Fibroblast of lung (primary cell): Measurements from ENCODE around the gene TMEM72. TPM values are rescaled to one million over a fixed set of nuclear protein-coding genes. Genes with fewer than 3 reads are reported as not detected.

Source experiments
- DNase-seq, 2 donors: peaks; one replicate each; pipeline versions ENCODE4 v3.0.0 to v3.0.0-alpha.2; 2010; ENCODE audit warnings: low read depth in 2 of 2
- H2AFZ ChIP-seq: 2 replicates; pipeline ENCODE4 v1.5.1; 2012; ENCODE audit warnings: low read length, control low read depth, inconsistent platforms
- H3K27ac ChIP-seq: 2 replicates; pipeline ENCODE4 v1.5.1; 2011; ENCODE audit warnings: low read length, control low read depth; ENCODE audit not compliant: insufficient read depth
- H3K27me3 ChIP-seq: 2 replicates; pipeline ENCODE4 v1.5.1; 2011; ENCODE audit warnings: mild to moderate bottlenecking, low read length; ENCODE audit not compliant: control insufficient read depth, insufficient read depth
- H3K36me3 ChIP-seq: 2 replicates; pipeline ENCODE4 v1.5.1; 2011; ENCODE audit warnings: low read length; ENCODE audit not compliant: control insufficient read depth, insufficient read depth
- H3K4me1 ChIP-seq: 2 replicates; pipeline ENCODE4 v1.5.1; 2011; ENCODE audit warnings: low read length; ENCODE audit not compliant: control insufficient read depth, insufficient read depth; ENCODE audit errors: extremely low read depth
- H3K4me2 ChIP-seq: 2 replicates; pipeline ENCODE4 v1.5.1; 2011; ENCODE audit warnings: low read length, control low read depth; ENCODE audit not compliant: insufficient read depth; ENCODE audit errors: extremely low read depth
- H3K4me3 ChIP-seq, 4 experiments: fragments of 200-600 bp in 1 of 4; sonication (generic) in 1 of 4; replicated peaks in 1 of 4; 2 replicates each; pipeline ENCODE4 v1.5.1; 2011 to 2016; ENCODE audit warnings: low read length in 4 of 4, low read depth in 3 of 4, mild to moderate bottlenecking in 3 of 4, control low read depth in 2 of 4, inconsistent platforms in 1 of 4, mixed read lengths in 1 of 4; ENCODE audit not compliant: insufficient read depth in 1 of 4; ENCODE audit errors: control extremely low read depth in 1 of 4
- H3K79me2 ChIP-seq: 2 replicates; pipeline ENCODE4 v1.5.1; 2012; ENCODE audit warnings: mild to moderate bottlenecking, low read length, inconsistent platforms; ENCODE audit not compliant: control insufficient read depth, insufficient read depth
- H3K9ac ChIP-seq: 2 replicates; pipeline ENCODE4 v1.5.1; 2011; ENCODE audit warnings: mild to moderate bottlenecking, low read length, control low read depth; ENCODE audit not compliant: insufficient read depth
- H3K9me3 ChIP-seq: 2 replicates; pipeline ENCODE4 v1.5.1; 2012; ENCODE audit warnings: low read depth, low read length; ENCODE audit not compliant: control insufficient read depth, insufficient read depth
- H4K20me1 ChIP-seq: 2 replicates; pipeline ENCODE4 v1.5.1; 2011; ENCODE audit warnings: low read length; ENCODE audit not compliant: control insufficient read depth, insufficient read depth; ENCODE audit errors: extremely low read depth
- CTCF ChIP-seq, 2 donors: IDR thresholded peaks in 1 of 2; conservative IDR thresholded peaks in 1 of 2; 1 replicate in 1 of 2; 2 replicates in 1 of 2; pipeline ENCODE4 v1.5.1; 2011 to 2012; ENCODE audit warnings: low read length in 2 of 2, control low read depth in 1 of 2, inconsistent platforms in 1 of 2, low read depth in 1 of 2, mild to moderate bottlenecking in 1 of 2
- EZH2 ChIP-seq: IDR thresholded peaks from 2 replicates; pipeline ENCODE4 v1.5.1; 2012; ENCODE audit warnings: low read length, control low read depth, mild to moderate bottlenecking; ENCODE audit errors: missing control alignments
- polyA plus RNA-seq, 2 donors: library from polyadenylated mRNA; depleted of rRNA in 1 of 2; stranded (reverse) in 1 of 2; unstranded in 1 of 2; fragments of >200 nt; gene quantifications; 2 replicates each; pipeline ENCODE4 v1.2.1, GENCODE V29; 2011 to 2012; ENCODE audit warnings: missing spikeins in 1 of 2
- total RNA-seq: library from RNA; depleted of rRNA; stranded (reverse); fragments of >200 nt; gene quantifications from 2 replicates; pipeline ENCODE4 v1.2.1, GENCODE V29; 2014

Gene TMEM72
- total and polyA plus RNA-seq, 2 donors (not counting 1 experiment from before 2014, with no cell fraction given): not detected

DNA sequence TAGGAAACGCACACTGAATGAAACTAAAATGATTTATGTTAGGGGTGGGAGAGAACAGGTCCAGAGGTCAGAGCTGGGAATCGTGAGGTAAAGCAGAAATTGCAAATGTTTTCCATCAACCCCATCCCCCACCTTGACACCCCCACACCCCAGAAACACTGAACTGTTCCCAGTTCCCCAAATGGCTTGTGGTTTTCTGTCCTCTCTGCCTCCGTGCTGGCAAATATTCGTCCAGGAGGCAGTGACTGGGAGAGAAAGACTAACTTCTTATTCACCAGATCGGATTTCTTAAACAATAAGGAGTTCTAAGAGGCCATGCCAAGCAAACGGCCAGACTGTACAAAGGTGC is 47.7 kb downstream of the TMEM72 start:
- H3K4me3 ChIP-seq: peak overlapping the region; percentile 67 to 90 (median 77)
- no peaks in the 10 kb centered on the region for H3K9me3 ChIP-seq
- DNase-seq: no peak
- peaks cover 7% of the 10 kb centered on the region for H3K4me1 ChIP-seq
- H2AFZ ChIP-seq: no peak overlapping the region
- peak overlapping the region; percentile 85 for H3K4me2 ChIP-seq
- no peaks in the 10 kb centered on the region for H3K36me3 ChIP-seq
- H3K27ac ChIP-seq: no peak overlapping the region
- TF ChIP-seq EZH2: no peak
- TF ChIP-seq CTCF (conservative IDR thresholded peaks at IDR 0.05 in 1 of 2, IDR thresholded peaks at IDR 0.05 in 1 of 2; ENCODE audit: low read depth in 1 of 2, low read length in 2 of 2): no peak
- no peaks in the 10 kb centered on the region for H4K20me1 ChIP-seq
- H3K9ac ChIP-seq: peak overlapping the region; percentile 38
- no peaks in the 10 kb centered on the region for H3K79me2 ChIP-seq
- no peaks in the 10 kb centered on the region for H3K27me3 ChIP-seq

GRCh38 chr10:44959247-44960087 is 48.3 kb downstream of the TMEM72 start, which contains the start of gene RASSF4:
TSS of gene RASSF4 (plus strand) at chr10:44959802. CDS start at chr10:44970203, 10,401 bp downstream.
- Histone ChIP-seq H3K4me2 (peak within 1 kb of the TSS; percentile 90), H2AFZ (peak within 1 kb of the TSS; percentile 94), H3K36me3 (no peaks in the 10 kb centered on the region), H3K4me1 (peaks cover 10% of the 10 kb centered on the region), H3K9me3 (no peaks in the 10 kb centered on the region), H3K27me3 (no peaks in the 10 kb centered on the region), H3K27ac (peak within 1 kb of the TSS; percentile 56), H3K9ac (peak within 1 kb of the TSS; percentile 79), H3K79me2 (no peaks in the 10 kb centered on the region), H4K20me1 (no peaks in the 10 kb centered on the region), H3K4me3 (peak within 1 kb of the TSS; percentile 67 to 90 (median 77))
- TF ChIP-seq CTCF (conservative IDR thresholded peaks at IDR 0.05 in 1 of 2, IDR thresholded peaks at IDR 0.05 in 1 of 2; ENCODE audit: low read depth in 1 of 2, low read length in 2 of 2) (no peak), EZH2 (no peak)
- DNase-seq: peak; percentile 71 to 81

GRCh38 chr10:44960088-44960460 is 48.9 kb downstream of the TMEM72 start:
- H3K9ac ChIP-seq: peak overlapping the region; percentile 45
- peak overlapping the region; percentile 94 for H2AFZ ChIP-seq
- no peak overlapping the region for H3K27ac ChIP-seq

More at GRCh38 chr10:44960088-44960460, 48.9 kb downstream of the TMEM72 start:
- no peak for DNase-seq
- Histone ChIP-seq H3K27me3 (no peaks in the 10 kb centered on the region), H4K20me1 (no peaks in the 10 kb centered on the region), H3K4me2 (peak overlapping the region; percentile 90), H3K4me1 (peaks cover 10% of the 10 kb centered on the region), H3K36me3 (no peaks in the 10 kb centered on the region), H3K9me3 (no peaks in the 10 kb centered on the region), H3K79me2 (no peaks in the 10 kb centered on the region), H3K4me3 (peak overlapping the region; percentile 33 to 82 (median 61))
- TF ChIP-seq CTCF (conservative IDR thresholded peaks at IDR 0.05 in 1 of 2, IDR thresholded peaks at IDR 0.05 in 1 of 2; ENCODE audit: low read depth in 1 of 2, low read length in 2 of 2): no peak
- no peak for TF ChIP-seq EZH2
